Keratinocyte (primary cell): ENCODE measurements around the gene ZNF143. TPM values are rescaled to one million over a fixed set of nuclear protein-coding genes. Genes with fewer than 3 reads are reported as not detected.

Source experiments
- DNase-seq: peaks from one replicate; pipeline ENCODE4 v3.0.0-alpha.2; 2011; ENCODE audit warnings: low read depth, missing footprints, low spot score
- FAIRE-seq: peaks from 2 replicates; lab custom pipeline; 2011; peaks lifted over from hg19 to GRCh38; lab: Jason Lieb, UNC
- H2AFZ ChIP-seq: 2 replicates; pipeline ENCODE4 v1.6.0; 2012; ENCODE audit warnings: low read length, control low read depth, inconsistent platforms; ENCODE audit not compliant: control insufficient read depth
- H3K27ac ChIP-seq: 2 replicates; pipeline ENCODE4 v1.5.1; 2011; ENCODE audit warnings: low read length; ENCODE audit not compliant: control insufficient read depth, insufficient read depth
- H3K27me3 ChIP-seq: 3 replicates; pipeline ENCODE4 v1.6.0; 2011; ENCODE audit warnings: low read length; ENCODE audit not compliant: control insufficient read depth, insufficient read depth; ENCODE audit errors: extremely low read depth
- H3K36me3 ChIP-seq, 2 experiments: 2 replicates in 1 of 2; 3 replicates in 1 of 2; pipeline ENCODE4 v1.5.1; 2011; ENCODE audit warnings: low read length in 2 of 2, mild to moderate bottlenecking in 1 of 2; ENCODE audit not compliant: control insufficient read depth in 2 of 2, insufficient read depth in 2 of 2; ENCODE audit errors: extremely low read depth in 1 of 2
- H3K4me1 ChIP-seq: 3 replicates; pipeline ENCODE4 v1.5.1; 2011; ENCODE audit warnings: low read length; ENCODE audit not compliant: control insufficient read depth, insufficient read depth; ENCODE audit errors: extremely low read depth
- H3K4me2 ChIP-seq: 3 replicates; pipeline ENCODE4 v1.6.0; 2011; ENCODE audit warnings: low read depth, low read length; ENCODE audit not compliant: control insufficient read depth, insufficient read depth; ENCODE audit errors: extremely low read depth
- H3K4me3 ChIP-seq, 3 experiments: fragments of 200-600 bp in 1 of 3; sonication (generic) in 1 of 3; 2 replicates in 2 of 3; 3 replicates in 1 of 3; pipeline ENCODE4 v1.5.1; 2011 to 2016; ENCODE audit warnings: low read length in 3 of 3, mild to moderate bottlenecking in 3 of 3, control low read depth in 2 of 3, inconsistent platforms in 1 of 3, low read depth in 1 of 3, mixed read lengths in 1 of 3, mixed run types in 1 of 3, moderate library complexity in 1 of 3; ENCODE audit not compliant: control insufficient read depth in 2 of 3, insufficient read depth in 2 of 3; ENCODE audit errors: extremely low read depth in 1 of 3
- H3K79me2 ChIP-seq: 2 replicates; pipeline ENCODE4 v1.6.0; 2012; ENCODE audit warnings: low read length; ENCODE audit not compliant: control insufficient read depth, insufficient read depth
- H3K9ac ChIP-seq: 3 replicates; pipeline ENCODE4 v1.6.0; 2011; ENCODE audit warnings: low read length; ENCODE audit not compliant: control insufficient read depth, insufficient read depth; ENCODE audit errors: extremely low read depth
- H3K9me1 ChIP-seq: 3 replicates; pipeline ENCODE4 v1.6.0; 2011; ENCODE audit warnings: low read length; ENCODE audit not compliant: control insufficient read depth, insufficient read depth; ENCODE audit errors: extremely low read depth
- H3K9me3 ChIP-seq: 2 replicates; pipeline ENCODE4 v1.5.1; 2012; ENCODE audit warnings: low read depth, low read length; ENCODE audit not compliant: control insufficient read depth
- H4K20me1 ChIP-seq: 3 replicates; pipeline ENCODE4 v1.6.0; 2011; ENCODE audit warnings: low read length; ENCODE audit not compliant: control insufficient read depth, insufficient read depth; ENCODE audit errors: extremely low read depth
- CTCF ChIP-seq, 3 experiments: IDR thresholded peaks in 1 of 3; conservative IDR thresholded peaks in 1 of 3; optimal IDR thresholded peaks in 1 of 3; 2 replicates in 2 of 3; 3 replicates in 1 of 3; pipeline versions ENCODE3 to v1.5.1; 2011; ENCODE audit warnings: low read length in 3 of 3, mild to moderate bottlenecking in 3 of 3, moderate library complexity in 2 of 3, control low read depth in 1 of 3, inconsistent platforms in 1 of 3; ENCODE audit not compliant: insufficient read depth in 2 of 3; ENCODE audit errors: extremely low read depth in 1 of 3
- EZH2 ChIP-seq: IDR thresholded peaks from one replicate; pipeline ENCODE4 v1.6.1; 2012; ENCODE audit warnings: inconsistent platforms, mild to moderate bottlenecking, low read length, moderate library complexity
- dilution Hi-C: fragments of 300-500 bp; cut with MboI; formaldehyde crosslinking; loops from one replicate; pipeline ENCODE4 v1.7.0; 2020; ENCODE audit warnings: low sequenced_read_pairs; ENCODE audit not compliant: extremely low pct_ligation_motif_present
- polyA plus RNA-seq, 5 experiments: library from polyadenylated mRNA; depleted of rRNA in 3 of 5; stranded (reverse) in 3 of 5; stranded (forward) in 1 of 5; unstranded in 1 of 5; fragments of >200 nt; gene quantifications; 1 replicate in 1 of 5; 2 replicates in 3 of 5; 3 replicates in 1 of 5; pipeline versions ENCODE4 v1.2.1 to v1.2.3, GENCODE V29; 2011 to 2012; ENCODE audit warnings: missing spikeins in 2 of 5, low read depth in 1 of 5, low replicate concordance in 1 of 5

ZNF143 gene
- polyA plus RNA-seq, 1 donor (not counting 4 experiments of a cell fraction or from before 2014, with no cell fraction given) = 32.0 TPM

GRCh38 chr11:9473408-9473807 lies 12.6 kb downstream of the ZNF143 start:
- no peak overlapping the region for H3K9ac ChIP-seq
- no peak for FAIRE-seq
- H2AFZ ChIP-seq = no peak overlapping the region
- DNase-seq = no peak
- H4K20me1 ChIP-seq = no peaks in the 10 kb centered on the region
- no peaks in the 10 kb centered on the region for H3K4me1 ChIP-seq
- dilution Hi-C loops = no loop called here
- TF ChIP-seq CTCF (optimal IDR thresholded peaks at IDR 0.05 in 1 of 3, IDR thresholded peaks at IDR 0.05 in 1 of 3, conservative IDR thresholded peaks at IDR 0.05 in 1 of 3; ENCODE audit: extremely low read depth in 1 of 3, insufficient read depth in 2 of 3, low read length in 3 of 3) (no peak), EZH2 (no peak)
- peaks cover 3% of the 10 kb centered on the region for H3K79me2 ChIP-seq
- peaks cover 4 to 10% of the 10 kb centered on the region in 2 experiments for H3K36me3 ChIP-seq
- no peaks in the 10 kb centered on the region for H3K9me3 ChIP-seq
- no peak overlapping the region for H3K27ac ChIP-seq
- H3K27me3 ChIP-seq = no peaks in the 10 kb centered on the region
- no peak overlapping the region for H3K4me3 ChIP-seq
- H3K9me1 ChIP-seq = no peaks in the 10 kb centered on the region
- H3K4me2 ChIP-seq = no peak overlapping the region

- Histone ChIP-seq H3K4me2 (no peak overlapping the region), H3K9me3 (no peaks in the 10 kb centered on the region), H3K27me3 (no peaks in the 10 kb centered on the region), H3K9me1 (no peaks in the 10 kb centered on the region), H2AFZ (no peak overlapping the region), H3K79me2 (no peaks in the 10 kb centered on the region), H3K4me3 (no peak overlapping the region), H3K4me1 (no peaks in the 10 kb centered on the region), H3K9ac (no peak overlapping the region), H4K20me1 (no peaks in the 10 kb centered on the region), H3K36me3 (peaks cover 6 to 10% of the 10 kb centered on the region in 2 experiments), H3K27ac (no peak overlapping the region)
- no peak for TF ChIP-seq EZH2
- no peak for TF ChIP-seq CTCF (optimal IDR thresholded peaks at IDR 0.05 in 1 of 3, IDR thresholded peaks at IDR 0.05 in 1 of 3, conservative IDR thresholded peaks at IDR 0.05 in 1 of 3; ENCODE audit: extremely low read depth in 1 of 3, insufficient read depth in 2 of 3, low read length in 3 of 3)
- DNase-seq (no peak), FAIRE-seq (no peak)
- dilution Hi-C loops = no loop called here
Observed at GRCh38 chr11:9479899-9480298, 19.1 kb downstream of the ZNF143 start.
